Gastroesophageal sphincter (tissue), 4 donors: ENCODE measurements around the gene CDYL2. TPM values are rescaled to one million over a fixed set of nuclear protein-coding genes. Genes with fewer than 3 reads are reported as not detected.

Experiments
- ATAC-seq: fragments of 150-250 bp; one replicate; pipeline ENCODE4 v1.9.1; 2016; ENCODE audit warnings: mild to moderate bottlenecking, moderate library complexity
- H3K27ac ChIP-seq, 4 donors: fragments of 200-600 bp; sonication (generic) in 3 of 4; 1 replicate in 3 of 4; 2 replicates in 1 of 4; pipeline ENCODE4 v1.5.1; 2016 to 2019
- H3K27me3 ChIP-seq: fragments of 200-600 bp; sonication (generic); one replicate; pipeline ENCODE4 v1.5.1; 2019
- H3K36me3 ChIP-seq, 2 donors: fragments of 200-600 bp; sonication (generic); one replicate each; pipeline ENCODE4 v1.5.1; 2019; ENCODE audit warnings: control low read depth in 1 of 2
- H3K4me1 ChIP-seq, 3 donors: fragments of 200-600 bp; sonication (generic); 1 replicate in 2 of 3; 2 replicates in 1 of 3; pipeline ENCODE4 v1.5.1; 2016 to 2019; ENCODE audit warnings: control low read depth in 2 of 3
- H3K4me3 ChIP-seq, 2 donors: fragments of 200-600 bp; sonication (generic); one replicate each; pipeline ENCODE4 v1.5.1; 2019; ENCODE audit warnings: mild to moderate bottlenecking in 1 of 2, moderate library complexity in 1 of 2
- H3K9me3 ChIP-seq, 3 donors: fragments of 200-600 bp; sonication (generic); one replicate each; pipeline ENCODE4 v1.5.1; 2017 to 2019; ENCODE audit warnings: control low read depth in 2 of 3
- EP300 ChIP-seq: sonication (generic); formaldehyde crosslinking; IDR thresholded peaks from one replicate; pipeline ENCODE4 v1.6.1; 2017; ENCODE audit warnings: antibody characterized with exemption, mild to moderate bottlenecking
- POLR2A ChIP-seq, 2 donors: fragments of 450-650 bp; IDR thresholded peaks; one replicate each; pipeline ENCODE4 v1.6.1; 2017; ENCODE audit warnings: antibody characterized with exemption in 2 of 2, mild to moderate bottlenecking in 2 of 2, moderate library complexity in 1 of 2
- POLR2AphosphoS5 ChIP-seq: sonication (generic); formaldehyde crosslinking; IDR thresholded peaks from one replicate; pipeline ENCODE4 v1.6.1; 2017; ENCODE audit warnings: antibody characterized with exemption
- WGBS, 2 donors: methylation state at CpG; one replicate each; pipeline ENCODE4 v1.1.5; 2018; ENCODE audit warnings: low coverage in 1 of 2; 5-methylcytosine and 5-hydroxymethylcytosine counted together
- total RNA-seq, 4 donors: library from RNA; depleted of rRNA; stranded (reverse); fragments of >200 nt; gene quantifications; one replicate each; pipeline ENCODE4 v1.1.0, GENCODE V29; 2016
- TF ChIP-seq, protein P1 (sequence below), 4 experiments: fragments of 200-600 bp in 2 of 4; fragments of 450-650 bp in 2 of 4; sonication (generic) in 1 of 4; IDR thresholded peaks; one replicate each; pipeline ENCODE4 v1.5.1; 2017 to 2019; ENCODE audit warnings: antibody characterized with exemption in 4 of 4, mild to moderate bottlenecking in 2 of 4, moderate library complexity in 2 of 4

Gene CDYL2
- total RNA-seq, 4 donors from 2014 or later, result 0.78 to 11.7 (median 3.2) TPM

DNA sequence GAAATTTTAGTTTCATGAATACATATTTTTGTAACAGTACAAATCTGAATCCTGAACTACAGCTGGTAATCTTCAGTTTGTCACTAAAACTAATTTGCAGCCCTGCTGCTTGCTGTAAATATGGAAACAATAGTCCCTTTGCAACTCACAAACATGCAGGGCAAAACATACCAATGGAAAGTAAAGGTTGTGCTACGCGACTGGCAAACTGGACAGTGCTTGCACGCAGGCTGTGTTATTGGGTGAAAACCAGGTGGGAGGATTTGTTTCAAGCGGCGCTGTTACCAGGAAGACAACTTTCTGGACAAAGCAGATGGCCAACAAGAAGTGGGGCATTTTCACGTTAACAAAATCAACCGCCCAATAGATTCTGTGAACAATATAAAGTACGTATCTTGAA is 93.5 kb downstream of the CDYL2 start:
- Histone ChIP-seq H3K36me3 (no peaks in the 10 kb centered on the region), H3K4me3 (no peak overlapping the region), H3K9me3 (peaks cover 0 to 19% (median 0%) of the 10 kb centered on the region in 3 donors), H3K27me3 (no peaks in the 10 kb centered on the region), H3K27ac (no peak overlapping the region), H3K4me1 (no peaks in the 10 kb centered on the region)
- ATAC-seq, result no peak
- WGBS, 2 donors, result 80 to 87% methylated on average over 2 to 8 of the region's 8 CpGs
- TF ChIP-seq POLR2AphosphoS5 (no peak), EP300 (no peak), POLR2A (IDR thresholded peaks at IDR 0.05) (no peak)
- TF ChIP-seq, protein P1, sequence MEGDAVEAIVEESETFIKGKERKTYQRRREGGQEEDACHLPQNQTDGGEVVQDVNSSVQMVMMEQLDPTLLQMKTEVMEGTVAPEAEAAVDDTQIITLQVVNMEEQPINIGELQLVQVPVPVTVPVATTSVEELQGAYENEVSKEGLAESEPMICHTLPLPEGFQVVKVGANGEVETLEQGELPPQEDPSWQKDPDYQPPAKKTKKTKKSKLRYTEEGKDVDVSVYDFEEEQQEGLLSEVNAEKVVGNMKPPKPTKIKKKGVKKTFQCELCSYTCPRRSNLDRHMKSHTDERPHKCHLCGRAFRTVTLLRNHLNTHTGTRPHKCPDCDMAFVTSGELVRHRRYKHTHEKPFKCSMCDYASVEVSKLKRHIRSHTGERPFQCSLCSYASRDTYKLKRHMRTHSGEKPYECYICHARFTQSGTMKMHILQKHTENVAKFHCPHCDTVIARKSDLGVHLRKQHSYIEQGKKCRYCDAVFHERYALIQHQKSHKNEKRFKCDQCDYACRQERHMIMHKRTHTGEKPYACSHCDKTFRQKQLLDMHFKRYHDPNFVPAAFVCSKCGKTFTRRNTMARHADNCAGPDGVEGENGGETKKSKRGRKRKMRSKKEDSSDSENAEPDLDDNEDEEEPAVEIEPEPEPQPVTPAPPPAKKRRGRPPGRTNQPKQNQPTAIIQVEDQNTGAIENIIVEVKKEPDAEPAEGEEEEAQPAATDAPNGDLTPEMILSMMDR (IDR thresholded peaks at IDR 0.05), result no peak

DNA sequence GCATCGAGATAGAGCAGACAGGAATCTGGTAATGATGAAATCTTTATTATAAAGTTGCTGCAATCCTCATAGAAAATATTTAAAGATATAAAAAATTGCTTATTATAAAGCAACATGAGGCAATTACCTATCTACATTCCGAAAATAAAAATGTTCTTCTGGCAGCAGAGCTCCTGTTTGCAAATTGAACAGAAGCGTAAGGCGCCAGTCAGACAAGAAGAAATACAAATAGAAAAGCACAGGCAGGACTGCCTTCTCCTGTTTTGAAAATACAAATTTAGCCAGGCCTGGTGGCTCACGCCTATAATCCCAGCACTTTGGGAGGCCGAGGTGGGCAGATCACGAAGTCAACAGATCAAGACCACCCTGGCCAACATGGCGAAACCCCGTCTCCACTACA is 95.6 kb downstream of the CDYL2 start:
- Histone ChIP-seq H3K4me3 (no peak overlapping the region), H3K27ac (no peak overlapping the region), H3K36me3 (no peaks in the 10 kb centered on the region), H3K9me3 (peaks cover 0 to 11% (median 0%) of the 10 kb centered on the region in 3 donors), H3K27me3 (no peaks in the 10 kb centered on the region), H3K4me1 (no peaks in the 10 kb centered on the region)
- TF ChIP-seq, protein P1 (IDR thresholded peaks at IDR 0.05), result no peak
- TF ChIP-seq POLR2A (IDR thresholded peaks at IDR 0.05) (no peak), EP300 (no peak), POLR2AphosphoS5 (no peak)
- WGBS, 2 donors, result 89% methylated on average over 8 of the region's 9 CpGs; no CpG with 5 or more reads in 1 of the 2 donors
- ATAC-seq, result no peak

DNA sequence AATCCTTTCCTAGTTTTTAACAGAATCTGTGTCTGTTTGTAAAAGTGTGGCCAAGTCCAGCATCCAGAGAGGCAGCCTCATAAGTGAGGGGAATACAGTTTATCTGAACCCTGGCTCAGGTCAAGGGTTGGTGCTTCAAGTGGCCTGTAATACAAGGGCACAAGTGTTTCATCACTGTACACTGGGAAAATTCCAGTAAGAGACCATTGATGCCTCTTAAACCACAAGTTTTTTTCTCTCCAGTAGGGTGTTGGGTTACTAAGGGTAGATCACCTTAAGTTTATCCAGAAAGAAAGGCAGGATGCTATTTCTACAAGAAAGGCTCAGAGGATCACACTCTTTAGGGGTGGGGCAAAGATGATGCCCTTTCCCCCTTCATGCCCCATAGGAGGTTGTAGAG is 96.7 kb downstream of the CDYL2 start:
- Histone ChIP-seq H3K27me3 (no peaks in the 10 kb centered on the region), H3K4me1 (no peaks in the 10 kb centered on the region), H3K9me3 (no peaks in the 10 kb centered on the region), H3K4me3 (no peak overlapping the region), H3K36me3 (no peaks in the 10 kb centered on the region), H3K27ac (no peak overlapping the region)
- no peak for TF ChIP-seq EP300
- TF ChIP-seq POLR2A (IDR thresholded peaks at IDR 0.05), result no peak
- TF ChIP-seq POLR2AphosphoS5, result no peak
- TF ChIP-seq, protein P1 (IDR thresholded peaks at IDR 0.05), result no peak
- ATAC-seq, result no peak

DNA sequence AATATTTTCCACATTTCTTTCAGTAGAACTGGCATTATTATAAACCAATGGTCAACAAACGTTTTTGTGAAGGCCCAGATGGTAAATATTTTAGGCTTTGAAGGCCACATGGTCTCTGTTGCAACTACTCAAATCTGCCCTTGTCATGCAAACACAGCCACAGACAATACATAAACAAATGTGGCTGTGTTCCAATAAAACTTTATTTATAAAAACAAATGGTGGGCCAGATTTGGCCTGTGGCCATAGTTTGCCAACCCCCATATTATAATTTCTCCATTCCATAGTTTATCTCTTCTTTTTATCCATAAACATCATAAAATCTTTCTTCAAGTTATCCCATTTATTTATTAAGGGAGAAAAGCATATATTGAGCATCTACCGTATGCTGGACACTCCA is 98.8 kb downstream of the CDYL2 start:
- 63 to 86% methylated on average over 2 of the region's 2 CpGs for WGBS, 2 donors
- H3K9me3 ChIP-seq, result no peaks in the 10 kb centered on the region
- no peaks in the 10 kb centered on the region for H3K27me3 ChIP-seq
- TF ChIP-seq POLR2A (IDR thresholded peaks at IDR 0.05) (no peak), POLR2AphosphoS5 (no peak), EP300 (no peak)
- TF ChIP-seq, protein P1 (IDR thresholded peaks at IDR 0.05), result no peak
- no peaks in the 10 kb centered on the region for H3K36me3 ChIP-seq
- ATAC-seq, result no peak
- no peak overlapping the region for H3K27ac ChIP-seq
- no peaks in the 10 kb centered on the region for H3K4me1 ChIP-seq
- H3K4me3 ChIP-seq, result no peak overlapping the region

DNA sequence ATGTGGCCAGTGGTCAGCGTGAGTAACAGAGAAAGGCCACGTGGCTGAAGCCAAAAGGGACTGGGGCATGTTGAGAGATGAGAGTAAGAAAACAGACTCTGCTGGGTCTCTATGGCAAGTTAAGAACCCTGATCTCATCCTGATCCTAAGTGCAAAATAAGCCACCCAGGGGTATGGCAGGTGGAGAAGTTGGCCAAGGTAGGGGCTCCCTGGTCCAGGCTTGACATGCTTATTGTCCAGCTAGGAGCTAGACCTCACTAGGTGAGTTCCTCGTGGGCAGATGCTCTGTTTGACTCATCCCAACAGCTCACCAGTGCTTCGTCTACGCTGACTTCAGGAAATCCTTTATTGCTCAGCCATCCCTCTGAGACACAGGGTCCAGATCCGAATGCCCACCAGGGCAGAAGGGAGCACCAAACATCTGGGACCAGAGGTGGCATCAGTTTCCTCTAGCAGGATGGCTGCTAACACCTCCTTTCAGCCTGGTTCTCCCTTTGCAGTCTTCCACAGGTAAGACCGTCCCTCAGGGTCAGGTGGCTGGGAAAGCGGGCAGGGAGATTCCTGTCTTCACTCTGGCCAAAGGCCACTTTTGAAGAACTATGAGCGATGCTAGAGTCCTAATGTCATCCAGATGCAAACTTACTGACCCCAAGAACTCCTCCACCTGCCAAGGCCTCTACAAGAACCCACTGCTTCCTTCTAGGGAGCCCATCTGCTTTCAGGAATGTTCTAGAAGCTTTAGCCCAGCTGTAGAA is 99.5 kb downstream of the CDYL2 start:
- WGBS, 2 donors, result 85 to 97% methylated on average over 4 to 6 of the region's 9 CpGs
- Histone ChIP-seq H3K27ac (no peak overlapping the region), H3K36me3 (no peaks in the 10 kb centered on the region), H3K9me3 (no peaks in the 10 kb centered on the region), H3K4me3 (no peak overlapping the region), H3K27me3 (no peaks in the 10 kb centered on the region), H3K4me1 (no peaks in the 10 kb centered on the region)
- TF ChIP-seq, protein P1 (IDR thresholded peaks at IDR 0.05), result no peak
- TF ChIP-seq POLR2AphosphoS5 (no peak), POLR2A (IDR thresholded peaks at IDR 0.05) (no peak), EP300 (no peak)
- no peak for ATAC-seq
